ENCODE results near the gene CCDC43.

- TF ChIP-seq CTCF (IDR thresholded peaks at IDR 0.05) (no peak), POLR2A (IDR thresholded peaks at IDR 0.05) (no peak)
Observed at GRCh38 chr17:44646280-44646679, 43.3 kb downstream of the CCDC43 start.
